Raji (cell line): ENCODE data around the gene TBL3.

Experiments used
- POLR2A ChIP-seq: IDR thresholded peaks from 2 replicates; pipeline ENCODE4 v1.6.1; 2011; ENCODE audit warnings: low read depth, low read length, control low read depth; ENCODE audit not compliant: insufficient read depth

Gene TBL3

DNA sequence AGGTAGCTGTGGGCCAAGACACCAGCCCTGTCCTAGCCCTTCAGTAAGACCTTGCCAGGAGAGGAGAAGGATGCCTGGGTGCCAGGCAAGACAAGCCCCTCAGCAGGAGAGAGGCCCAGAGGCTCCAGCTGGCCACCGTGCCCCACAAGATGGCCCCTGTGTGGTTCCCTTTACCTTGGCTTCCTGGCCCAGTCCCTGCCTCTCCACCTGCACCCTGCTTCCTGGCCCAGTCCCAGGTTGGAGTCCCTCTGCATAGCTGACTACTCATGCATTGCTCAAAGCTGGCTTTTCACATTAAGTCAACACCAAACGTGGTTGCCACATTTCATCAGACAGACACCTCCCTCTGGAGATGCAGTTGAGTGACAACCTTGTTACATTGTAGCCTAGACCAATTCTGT lies 21.9 kb downstream of the TBL3 start:
- TF ChIP-seq POLR2A: peak; percentile 25; the same call in 1 of the 2 replicates

GRCh38 chr16:1997494-1998359 lies 25.9 kb downstream of the TBL3 start:
- no peak for TF ChIP-seq POLR2A

DNA sequence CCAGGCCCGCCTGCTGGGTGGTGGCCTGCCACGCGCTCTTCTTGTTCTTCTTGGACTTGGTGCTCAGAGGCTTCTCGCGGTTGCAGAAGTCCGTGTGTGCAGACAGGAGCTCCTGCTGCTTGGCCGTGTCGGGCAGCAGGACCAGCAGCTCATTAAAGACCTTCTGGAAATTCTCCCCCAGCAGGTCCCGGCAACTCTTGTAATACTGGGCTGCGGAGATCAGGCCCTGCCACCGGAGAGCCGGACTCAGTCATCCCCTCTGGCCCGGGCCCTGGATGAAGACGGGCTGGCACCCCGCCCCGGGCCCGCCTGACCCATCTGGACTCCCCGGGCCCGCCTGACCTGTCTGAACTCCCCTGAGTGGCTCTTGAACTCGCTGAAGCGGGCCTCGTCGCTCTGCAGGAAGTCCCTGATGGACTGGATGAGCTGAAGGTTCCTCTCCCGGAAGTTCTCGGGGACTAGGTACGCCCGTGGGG lies 26.5 kb downstream of the TBL3 start:
- TF ChIP-seq POLR2A: no peak

GRCh38 chr16:1998852-1999801 lies 27.3 kb downstream of the TBL3 start:
- TF ChIP-seq POLR2A: no peak

GRCh38 chr16:1999866-2000514 lies 28.1 kb downstream of the TBL3 start:
- no peak for TF ChIP-seq POLR2A

DNA sequence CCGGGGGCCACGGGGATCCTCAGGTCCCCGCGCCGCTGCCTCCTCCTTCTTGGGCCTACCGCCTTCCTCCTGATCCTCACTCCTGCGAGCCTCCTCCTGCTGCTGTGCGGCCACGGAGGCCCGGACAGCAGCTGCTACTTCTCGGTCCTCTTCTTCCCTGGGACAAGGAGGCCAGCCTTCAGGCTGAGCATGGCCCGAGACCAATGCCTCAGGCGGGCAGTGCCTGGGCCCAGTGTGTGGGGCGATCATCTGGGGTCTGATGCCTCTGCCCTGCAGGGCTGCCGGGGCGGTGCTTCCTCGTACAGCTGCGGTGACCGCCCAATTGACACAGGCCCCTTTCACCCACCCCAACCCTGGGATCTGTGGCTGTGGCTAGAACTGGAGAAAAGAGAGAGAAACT lies 29.2 kb downstream of the TBL3 start:
- TF ChIP-seq POLR2A: no peak

GRCh38 chr16:2001456-2002355 lies 29.9 kb downstream of the TBL3 start:
- no peak for TF ChIP-seq POLR2A

DNA sequence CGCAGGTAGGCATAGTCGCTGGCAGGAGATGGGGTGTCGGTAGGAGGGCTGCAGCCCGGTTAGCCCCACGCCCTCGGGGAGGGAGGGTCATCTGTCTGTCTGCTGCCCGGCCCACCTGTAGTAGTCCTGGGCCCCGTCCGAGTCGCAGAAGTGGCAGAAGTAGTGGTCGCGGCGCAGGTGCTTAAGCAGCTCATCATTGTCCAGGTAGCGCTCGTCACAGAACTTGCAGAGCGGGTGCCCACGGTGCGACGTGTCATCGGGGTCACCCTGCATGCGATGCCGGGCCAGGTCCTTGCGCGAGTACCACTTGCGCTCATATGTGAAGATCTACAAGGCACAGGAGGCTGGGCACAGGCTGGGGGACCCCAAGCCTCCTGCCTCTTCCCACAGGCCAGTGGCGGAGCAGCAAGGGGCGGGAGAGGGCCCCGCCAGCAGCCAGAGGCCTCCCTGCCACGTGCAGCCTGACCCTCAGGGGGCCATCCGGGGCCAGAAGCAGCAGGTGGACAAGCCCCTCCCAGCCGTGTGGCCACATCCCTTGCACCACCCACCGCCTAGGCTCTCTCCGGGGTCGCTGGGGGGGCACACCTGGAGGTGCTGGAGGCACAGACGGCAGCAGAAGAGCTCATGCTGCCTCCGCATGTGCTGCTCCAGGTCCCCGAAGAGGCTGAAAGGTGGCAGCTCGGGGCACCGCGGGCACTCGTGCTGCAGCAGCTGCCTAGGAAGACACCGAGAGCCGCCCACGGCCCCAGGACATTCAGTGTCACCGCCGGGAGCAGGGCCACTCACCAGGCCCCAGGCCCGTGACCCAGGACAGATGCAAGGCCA lies 30.8 kb downstream of the TBL3 start:
- no peak for TF ChIP-seq POLR2A

GRCh38 chr16:2003231-2003826 lies 31.5 kb downstream of the TBL3 start:
- no peak for TF ChIP-seq POLR2A

DNA sequence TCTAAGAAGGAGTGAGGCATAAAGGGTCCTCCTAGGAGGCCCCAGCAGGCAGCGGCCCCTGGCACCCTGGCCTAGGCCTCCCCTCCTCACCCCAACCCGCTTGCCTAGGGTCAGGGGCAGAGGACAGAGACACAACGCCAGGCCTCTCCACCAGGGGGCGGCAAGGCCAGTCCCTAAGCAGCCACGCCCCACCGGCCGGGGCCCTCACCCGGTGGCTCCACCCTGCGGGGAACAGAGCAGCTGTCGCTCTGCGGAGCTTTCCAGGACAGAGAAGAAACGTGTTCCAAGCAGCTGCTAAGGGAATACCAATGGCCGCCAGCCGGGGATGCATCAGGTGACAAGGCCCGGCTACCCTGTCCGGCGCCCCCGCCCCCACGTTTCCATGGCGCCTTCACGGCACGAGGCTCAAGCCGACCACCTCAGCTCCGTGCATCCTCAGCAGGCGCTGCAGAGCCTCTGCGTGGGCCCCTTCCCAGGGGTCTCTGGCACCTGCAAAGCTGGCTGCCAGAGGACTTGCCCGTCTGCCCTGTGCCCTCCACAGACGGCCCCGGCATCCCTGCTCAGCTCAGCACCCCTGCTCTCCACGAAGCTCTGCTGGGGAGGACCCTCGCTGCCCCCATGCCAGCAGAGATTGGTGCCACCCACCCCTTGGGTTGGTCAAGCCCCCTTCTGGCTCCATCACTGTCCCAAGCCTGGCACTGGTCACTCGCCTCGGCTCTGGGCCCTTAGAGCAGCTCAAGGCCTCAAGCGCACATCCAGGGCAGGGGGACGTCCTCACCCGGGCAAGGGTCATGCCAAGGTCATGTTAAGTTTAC lies 32.2 kb downstream of the TBL3 start:
- TF ChIP-seq POLR2A: 0 out of 2 replicates have a peak, but pooled peaks have one; percentile 19

DNA sequence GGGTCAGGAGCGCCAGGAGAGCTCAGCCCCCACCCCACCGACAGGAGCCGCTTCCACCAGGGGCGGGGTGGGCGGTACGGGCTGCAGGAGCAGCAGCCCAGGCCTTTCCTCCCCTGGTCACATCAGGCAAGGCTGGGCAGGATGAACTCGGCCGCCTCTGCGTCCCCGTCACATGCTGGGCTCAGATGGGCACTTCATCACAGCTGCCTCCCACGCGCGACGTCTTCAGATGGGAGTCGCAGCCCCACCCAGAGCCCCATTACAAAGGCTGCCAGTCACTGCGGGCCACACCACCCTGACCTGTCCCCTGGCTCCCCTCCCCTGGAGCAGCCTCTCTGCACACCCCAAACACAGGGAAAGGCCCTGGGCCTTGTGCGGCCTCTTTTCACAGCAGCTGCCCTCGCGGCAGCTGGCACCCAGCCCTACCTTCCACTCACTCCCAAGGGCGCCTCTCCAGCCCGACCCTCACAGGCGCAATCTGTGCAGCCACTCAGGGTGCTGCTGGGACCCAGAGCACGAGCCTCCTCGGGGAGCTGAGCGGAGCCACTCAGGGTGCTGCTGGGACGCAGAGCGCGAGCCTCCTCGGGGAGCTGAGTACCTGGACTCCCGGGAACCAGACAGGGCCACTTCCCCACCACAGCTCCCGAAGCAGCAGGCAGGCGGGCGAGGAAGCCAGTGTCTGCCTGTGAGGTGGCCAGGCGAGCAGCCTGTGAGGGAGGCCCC lies 33.1 kb downstream of the TBL3 start:
- TF ChIP-seq POLR2A: no peak
